PFSK-1 (cell line): ENCODE results near the gene ENDOV.

Source experiments
- POLR2AphosphoS5 ChIP-seq: IDR thresholded peaks from 2 replicates; pipeline ENCODE4 v1.6.1; 2012; ENCODE audit warnings: low read depth, mild to moderate bottlenecking, control low read depth, low read length, moderate library complexity
- REST ChIP-seq, 2 experiments: IDR thresholded peaks; 2 replicates each; pipeline versions ENCODE4 v1.6.1 to v1.8.0; 2011 to 2012; ENCODE audit warnings: low read depth in 2 of 2, low read length in 2 of 2, control low read depth in 1 of 2, inconsistent platforms in 1 of 2, mild to moderate bottlenecking in 1 of 2, moderate library complexity in 1 of 2; ENCODE audit not compliant: insufficient read depth in 1 of 2
- SIN3A ChIP-seq: IDR thresholded peaks from 2 replicates; pipeline ENCODE4 v1.6.1; 2012; ENCODE audit warnings: mild to moderate bottlenecking, low read length, moderate library complexity, borderline replicate concordance; ENCODE audit not compliant: insufficient read depth
- TAF1 ChIP-seq: IDR thresholded peaks from 2 replicates; pipeline ENCODE4 v1.6.1; 2012; ENCODE audit warnings: low read length, control low read depth, borderline replicate concordance; ENCODE audit not compliant: insufficient read depth

GRCh38 chr17:80477647-80478478 is 62.9 kb downstream of the ENDOV start:
- no peak for TF ChIP-seq SIN3A
- no peak for TF ChIP-seq REST (IDR thresholded peaks at IDR 0.05; ENCODE audit: insufficient read depth in 1 of 2, low read depth in 2 of 2, low read length in 2 of 2)
- no peak for TF ChIP-seq TAF1
- TF ChIP-seq POLR2AphosphoS5, result no peak
